K562 (cell line): Measurements from ENCODE around the gene USP14. TPM values are rescaled to one million over a fixed set of nuclear protein-coding genes. Genes with fewer than 3 reads are reported as not detected.

ENCODE experiments used
- DPF2 ChIP-seq: fragments of 450-650 bp; IDR thresholded peaks from 2 replicates; pipeline ENCODE4 v1.6.1; 2016
- ETS2 ChIP-seq: IDR thresholded peaks from 2 replicates; pipeline ENCODE4 v1.6.1; 2016; ENCODE audit warnings: borderline replicate concordance, missing genetic modification characterization, mild to moderate bottlenecking, moderate library complexity, missing compliant biosample characterization; ENCODE audit not compliant: poor library complexity, severe bottlenecking
- HMGXB4 ChIP-seq: sonication (generic); formaldehyde crosslinking; IDR thresholded peaks from 2 replicates; pipeline ENCODE4 v1.8.1; 2023; ENCODE audit warnings: mild to moderate bottlenecking, missing genetic modification reagents
- NCOA1 ChIP-seq: fragments of 450-650 bp; IDR thresholded peaks from 2 replicates; pipeline ENCODE4 v1.6.1; 2016; ENCODE audit warnings: low read depth
- NR1H2 ChIP-seq: sonication (generic); formaldehyde crosslinking; IDR thresholded peaks from 2 replicates; pipeline ENCODE4 v1.4.0; 2020; ENCODE audit warnings: mild to moderate bottlenecking, missing genetic modification reagents
- NR4A1 ChIP-seq, 2 experiments: fragments of 250-450 bp in 1 of 2; fragments of 450-650 bp in 1 of 2; sonication (Bioruptor Pico) in 1 of 2; IDR thresholded peaks; 2 replicates each; pipeline versions ENCODE4 v1.4.0 to v1.6.1; 2016 to 2020; ENCODE audit warnings: mild to moderate bottlenecking in 2 of 2, missing compliant biosample characterization in 1 of 2, missing genetic modification characterization in 1 of 2, moderate library complexity in 1 of 2
- PKNOX1 ChIP-seq: fragments of 450-650 bp; IDR thresholded peaks from 2 replicates; pipeline ENCODE4 v1.6.1; 2016
- RBM39 ChIP-seq: fragments of 200-400 bp; formaldehyde crosslinking; optimal IDR thresholded peaks from 2 replicates; pipeline ENCODE3; 2018; ENCODE audit warnings: low read depth, low read length
- SETDB1 ChIP-seq: IDR thresholded peaks from one replicate; pipeline ENCODE4 v1.6.1; 2012; ENCODE audit warnings: low read length, control low read depth, inconsistent platforms
- SOX6 ChIP-seq: fragments of 450-650 bp; IDR thresholded peaks from 2 replicates; pipeline ENCODE4 v1.6.1; 2014; ENCODE audit warnings: mild to moderate bottlenecking
- TCF3 ChIP-seq: sonication (generic); formaldehyde crosslinking; IDR thresholded peaks from 2 replicates; pipeline ENCODE4 v1.4.0; 2020; ENCODE audit warnings: mild to moderate bottlenecking, missing genetic modification reagents
- ZNF174 ChIP-seq: fragments of 250-450 bp; sonication (Bioruptor Pico); IDR thresholded peaks from 2 replicates; pipeline ENCODE4 v1.4.0; 2020; ENCODE audit warnings: mild to moderate bottlenecking
- ZNF699 ChIP-seq: fragments of 250-450 bp; sonication (Bioruptor Pico); IDR thresholded peaks from 2 replicates; pipeline ENCODE4 v1.8.0; 2021; ENCODE audit warnings: mild to moderate bottlenecking, moderate library complexity; ENCODE audit not compliant: insufficient replicate concordance
- ZNF717 ChIP-seq: fragments of 250-450 bp; sonication (Bioruptor Pico); IDR thresholded peaks from 2 replicates; pipeline ENCODE4 v1.5.0; 2021
- ZNF764 ChIP-seq: fragments of 250-450 bp; sonication (Bioruptor Pico); IDR thresholded peaks from 2 replicates; pipeline ENCODE4 v1.4.0; 2020; ENCODE audit warnings: low read depth, mild to moderate bottlenecking, moderate library complexity
- ZNF778 ChIP-seq: fragments of 450-650 bp; formaldehyde crosslinking; IDR thresholded peaks from 2 replicates; pipeline ENCODE4 v1.4.0; 2020; ENCODE audit warnings: mild to moderate bottlenecking, moderate library complexity
- polyA plus RNA-seq, 8 experiments: library from polyadenylated mRNA; depleted of rRNA in 4 of 8; stranded (reverse) in 5 of 8; unstranded in 3 of 8; fragments of >200 nt; fragmentation: Nextera tagmentation in 2 of 8; fragmentation: Illumina TruSeq in 1 of 8; extraction: Ambion mirVana in 2 of 8; extraction: Trizol in 1 of 8; gene quantifications; 2 replicates each; pipeline versions ENCODE4 v1.2.1 to v1.2.3, GENCODE V29; 2011 to 2014; ENCODE audit warnings: inconsistent platforms in 1 of 8, missing spikeins in 1 of 8
- total RNA-seq, 7 experiments: library from RNA; depleted of rRNA in 6 of 7; stranded (reverse); fragments of >200 nt in 6 of 7; fragmentation: Illumina TruSeq in 2 of 7; extraction: Trizol in 2 of 7; gene quantifications; 2 replicates each; pipeline versions ENCODE4 v1.2.1 to v1.2.3, GENCODE V29; 2011 to 2021; ENCODE audit warnings: low replicate concordance in 1 of 7
- TF ChIP-seq, protein P1 (sequence below): fragments of 450-650 bp; IDR thresholded peaks from 2 replicates; pipeline ENCODE4 v1.7.0; 2016; ENCODE audit warnings: borderline replicate concordance
- TF ChIP-seq, protein P2 (sequence below): fragments of 250-450 bp; sonication (Bioruptor Pico); IDR thresholded peaks from 2 replicates; pipeline ENCODE4 v1.4.0; 2020
- TF ChIP-seq, protein P3 (sequence below): fragments of 450-650 bp; IDR thresholded peaks from 2 replicates; pipeline ENCODE4 v1.7.1; 2018; ENCODE audit warnings: mild to moderate bottlenecking, low read depth; ENCODE audit not compliant: partially characterized antibody

The USP14 gene
- total and polyA plus RNA-seq, 9 of the 15 experiments (the other 6 are each of a cell fraction or from before 2014, with no cell fraction given) = 18.7 to 129 (median 40.3) TPM

GRCh38 chr18:158128-159036 is at the start of gene USP14 (continued):
- TF ChIP-seq NR4A1 (CRISPR knock-in tag; IDR thresholded peaks at IDR 0.05) = peak; percentile 65; the same call in 1 of the 2 replicates
- no peak for TF ChIP-seq NR4A1 (tag; IDR thresholded peaks at IDR 0.05)
- TF ChIP-seq TCF3 (CRISPR knock-in tag) = no peak
- peak; percentile 98 for TF ChIP-seq PKNOX1
- no peak for TF ChIP-seq ZNF717 (CRISPR knock-in tag)
- TF ChIP-seq DPF2 = peak; percentile 43; the same call in 1 of the 2 replicates
- TF ChIP-seq, protein P1, sequence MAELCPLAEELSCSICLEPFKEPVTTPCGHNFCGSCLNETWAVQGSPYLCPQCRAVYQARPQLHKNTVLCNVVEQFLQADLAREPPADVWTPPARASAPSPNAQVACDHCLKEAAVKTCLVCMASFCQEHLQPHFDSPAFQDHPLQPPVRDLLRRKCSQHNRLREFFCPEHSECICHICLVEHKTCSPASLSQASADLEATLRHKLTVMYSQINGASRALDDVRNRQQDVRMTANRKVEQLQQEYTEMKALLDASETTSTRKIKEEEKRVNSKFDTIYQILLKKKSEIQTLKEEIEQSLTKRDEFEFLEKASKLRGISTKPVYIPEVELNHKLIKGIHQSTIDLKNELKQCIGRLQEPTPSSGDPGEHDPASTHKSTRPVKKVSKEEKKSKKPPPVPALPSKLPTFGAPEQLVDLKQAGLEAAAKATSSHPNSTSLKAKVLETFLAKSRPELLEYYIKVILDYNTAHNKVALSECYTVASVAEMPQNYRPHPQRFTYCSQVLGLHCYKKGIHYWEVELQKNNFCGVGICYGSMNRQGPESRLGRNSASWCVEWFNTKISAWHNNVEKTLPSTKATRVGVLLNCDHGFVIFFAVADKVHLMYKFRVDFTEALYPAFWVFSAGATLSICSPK = no peak
- no peak for TF ChIP-seq ZNF764
- peak; percentile 38; the same call in 1 of the 2 replicates for TF ChIP-seq HMGXB4
- TF ChIP-seq ZNF778 (CRISPR knock-in tag) = no peak
- TF ChIP-seq, protein P2, sequence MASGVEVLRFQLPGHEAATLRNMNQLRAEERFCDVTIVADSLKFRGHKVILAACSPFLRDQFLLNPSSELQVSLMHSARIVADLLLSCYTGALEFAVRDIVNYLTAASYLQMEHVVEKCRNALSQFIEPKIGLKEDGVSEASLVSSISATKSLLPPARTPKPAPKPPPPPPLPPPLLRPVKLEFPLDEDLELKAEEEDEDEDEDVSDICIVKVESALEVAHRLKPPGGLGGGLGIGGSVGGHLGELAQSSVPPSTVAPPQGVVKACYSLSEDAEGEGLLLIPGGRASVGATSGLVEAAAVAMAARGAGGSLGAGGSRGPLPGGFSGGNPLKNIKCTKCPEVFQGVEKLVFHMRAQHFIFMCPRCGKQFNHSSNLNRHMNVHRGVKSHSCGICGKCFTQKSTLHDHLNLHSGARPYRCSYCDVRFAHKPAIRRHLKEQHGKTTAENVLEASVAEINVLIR (CRISPR knock-in tag) = peak; percentile 98
- no peak for TF ChIP-seq ZNF174
- TF ChIP-seq, protein P3, sequence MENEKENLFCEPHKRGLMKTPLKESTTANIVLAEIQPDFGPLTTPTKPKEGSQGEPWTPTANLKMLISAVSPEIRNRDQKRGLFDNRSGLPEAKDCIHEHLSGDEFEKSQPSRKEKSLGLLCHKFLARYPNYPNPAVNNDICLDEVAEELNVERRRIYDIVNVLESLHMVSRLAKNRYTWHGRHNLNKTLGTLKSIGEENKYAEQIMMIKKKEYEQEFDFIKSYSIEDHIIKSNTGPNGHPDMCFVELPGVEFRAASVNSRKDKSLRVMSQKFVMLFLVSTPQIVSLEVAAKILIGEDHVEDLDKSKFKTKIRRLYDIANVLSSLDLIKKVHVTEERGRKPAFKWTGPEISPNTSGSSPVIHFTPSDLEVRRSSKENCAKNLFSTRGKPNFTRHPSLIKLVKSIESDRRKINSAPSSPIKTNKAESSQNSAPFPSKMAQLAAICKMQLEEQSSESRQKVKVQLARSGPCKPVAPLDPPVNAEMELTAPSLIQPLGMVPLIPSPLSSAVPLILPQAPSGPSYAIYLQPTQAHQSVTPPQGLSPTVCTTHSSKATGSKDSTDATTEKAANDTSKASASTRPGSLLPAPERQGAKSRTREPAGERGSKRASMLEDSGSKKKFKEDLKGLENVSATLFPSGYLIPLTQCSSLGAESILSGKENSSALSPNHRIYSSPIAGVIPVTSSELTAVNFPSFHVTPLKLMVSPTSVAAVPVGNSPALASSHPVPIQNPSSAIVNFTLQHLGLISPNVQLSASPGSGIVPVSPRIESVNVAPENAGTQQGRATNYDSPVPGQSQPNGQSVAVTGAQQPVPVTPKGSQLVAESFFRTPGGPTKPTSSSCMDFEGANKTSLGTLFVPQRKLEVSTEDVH = peak; percentile 90
- no peak for TF ChIP-seq ETS2
- TF ChIP-seq SETDB1 = no peak
- no peak for TF ChIP-seq RBM39
- no peak for TF ChIP-seq NCOA1
- TF ChIP-seq SOX6 = peak; percentile 40; the same call in 1 of the 2 replicates
- no peak for TF ChIP-seq ZNF699 (CRISPR knock-in tag)
- peak; percentile 24; the same call in 1 of the 2 replicates for TF ChIP-seq NR1H2 (CRISPR knock-in tag)
